Right hindlimb (tissue), 1 donor: ENCODE data around the gene KCNMA1.
"Not testable (repeated sequence)": the region's sequence is repeated elsewhere in the genome, so short reads cannot be mapped to it uniquely, and the experiment has no call there.

Source experiments
- DNase-seq: peaks from one replicate; pipeline ENCODE4 v3.0.0-alpha.2; 2018

KCNMA1 gene

DNA sequence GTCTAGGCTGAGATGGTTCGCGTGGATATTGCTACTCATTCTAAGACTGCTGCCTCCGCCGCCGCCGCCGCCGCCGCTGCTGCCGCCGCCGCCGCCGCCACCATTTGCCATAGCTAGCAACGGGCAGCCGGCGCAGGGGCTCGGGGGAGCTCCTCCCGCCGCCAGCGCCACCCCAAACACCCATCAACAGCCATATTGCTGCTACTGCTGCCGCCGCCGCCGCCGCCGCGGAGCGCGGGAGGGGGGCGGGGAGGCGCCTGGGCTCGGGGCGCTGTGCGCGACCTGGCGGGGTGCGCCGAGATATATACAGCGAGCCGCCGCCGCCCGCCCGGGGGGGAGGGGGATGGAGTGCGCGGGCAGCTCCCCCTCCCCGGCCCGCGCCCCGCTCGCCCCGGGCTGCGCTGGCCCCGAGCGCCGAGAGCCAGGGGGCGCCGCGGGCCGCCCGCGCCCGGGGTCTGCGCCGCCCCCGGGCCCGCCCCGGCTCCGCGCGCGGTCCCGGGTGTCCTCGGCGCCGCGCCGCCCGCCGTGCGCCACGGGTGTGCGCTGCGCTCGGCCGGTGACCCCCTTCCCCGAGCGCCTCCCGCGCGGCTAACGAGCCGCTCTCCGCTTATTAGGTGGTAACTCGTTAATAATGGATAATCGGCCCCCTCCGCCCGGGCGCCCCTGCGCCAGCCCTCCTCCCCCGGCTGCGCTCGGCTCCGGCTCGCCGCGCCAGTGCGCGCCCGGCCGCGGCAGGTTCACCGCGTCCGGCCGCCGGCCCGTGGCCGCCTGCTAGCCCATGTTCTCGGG, at the start of gene KCNMA1:
Gene KCNMA1, minus strand, starts transcription at position 277 of the 789 bp plus-strand sequence.
- peak; percentile 73 for DNase-seq

DNA sequence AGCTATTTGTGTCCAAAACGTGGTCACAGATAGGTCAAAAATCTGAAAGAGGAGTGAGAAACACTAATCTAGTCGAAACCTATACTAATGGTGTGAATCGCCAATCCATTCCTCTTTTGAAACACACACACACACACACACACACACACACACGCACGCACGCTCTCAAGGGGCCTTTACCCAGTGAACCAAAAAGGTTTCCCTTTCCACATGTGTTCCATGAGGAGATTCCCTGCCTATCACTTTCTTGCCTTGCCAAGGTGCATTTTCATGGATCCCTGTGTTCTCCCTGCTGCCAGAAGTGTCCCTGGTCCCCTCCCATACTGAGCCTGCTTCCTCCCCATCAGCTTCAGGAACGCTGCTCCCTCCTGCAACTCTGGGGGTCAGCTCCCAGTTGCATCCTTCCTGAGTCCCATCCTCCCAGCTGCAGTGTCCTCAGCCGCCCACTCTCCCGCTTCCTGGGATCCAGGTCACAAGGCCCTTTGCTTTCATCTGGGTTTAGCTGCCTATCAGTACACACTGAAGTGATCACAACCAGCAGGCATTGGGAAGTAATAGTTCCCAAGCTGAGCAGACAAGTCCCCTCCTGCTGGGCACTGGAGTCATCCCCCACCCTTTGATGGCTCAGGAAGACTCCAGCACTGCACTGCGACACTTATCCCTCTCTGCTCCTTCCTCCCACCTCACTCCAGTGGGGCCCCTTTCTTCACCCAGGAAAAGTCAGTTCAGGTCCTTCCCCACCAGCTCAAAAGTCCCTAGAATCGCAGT, 49.2 kb upstream of the KCNMA1 start:
- DNase-seq: no peak

DNA sequence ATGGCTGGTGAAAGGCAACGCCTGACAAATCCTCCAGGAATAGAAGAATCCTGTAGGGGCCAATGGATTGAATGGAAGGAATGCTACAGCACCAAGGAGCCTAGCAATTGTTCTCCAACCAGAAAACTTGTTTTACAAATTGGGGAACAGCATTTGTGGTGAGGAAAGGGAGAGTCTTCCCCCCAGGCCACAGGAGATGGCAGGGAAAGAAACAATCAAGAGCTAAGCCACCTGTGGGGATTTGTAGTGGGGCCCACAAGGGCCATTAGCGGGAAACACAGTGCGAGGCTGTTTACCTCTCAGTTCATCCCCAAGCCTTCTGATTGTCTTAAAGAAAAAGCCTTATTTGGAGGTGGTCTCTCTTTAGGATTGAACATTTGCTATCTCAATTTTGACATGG, 48.5 kb upstream of the KCNMA1 start:
- no peak for DNase-seq

DNA sequence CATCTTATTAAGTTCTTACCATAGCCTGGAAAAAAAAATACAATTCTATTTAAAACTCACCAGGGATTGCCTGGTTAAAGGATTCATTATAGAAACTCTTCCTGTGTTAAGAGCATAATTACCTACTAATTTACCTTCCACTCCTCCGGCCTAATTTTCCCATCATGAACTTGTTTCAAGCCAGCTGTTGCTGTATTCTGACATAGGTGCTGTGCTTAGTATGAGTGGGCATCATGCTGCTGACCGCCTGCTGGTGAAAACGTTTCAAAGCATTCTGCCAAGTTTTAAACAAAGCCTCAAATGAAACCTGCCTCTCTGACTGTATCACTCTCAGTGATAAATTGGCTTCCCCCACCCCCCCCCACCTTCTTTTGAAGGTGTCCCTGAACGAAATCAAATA, 47.8 kb upstream of the KCNMA1 start:
- DNase-seq: no peak

DNA sequence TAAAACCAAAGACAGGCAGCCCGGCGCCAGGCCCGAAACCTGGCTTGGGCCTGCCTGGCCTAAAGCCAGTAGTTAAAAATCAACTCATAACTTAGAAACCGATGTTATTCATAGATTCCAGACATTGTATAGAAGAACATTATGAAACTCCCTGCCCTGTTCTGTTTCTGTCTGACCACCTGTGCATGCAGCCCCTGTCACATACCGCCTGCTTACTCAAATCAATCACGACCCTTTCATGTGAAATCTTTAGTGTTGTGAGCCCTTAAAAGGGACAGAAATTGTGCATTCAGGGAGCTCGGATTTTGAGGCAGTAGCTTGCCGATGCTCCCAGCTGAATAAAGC, 45.5 kb upstream of the KCNMA1 start:
- DNase-seq: not testable (repeated sequence)

DNA sequence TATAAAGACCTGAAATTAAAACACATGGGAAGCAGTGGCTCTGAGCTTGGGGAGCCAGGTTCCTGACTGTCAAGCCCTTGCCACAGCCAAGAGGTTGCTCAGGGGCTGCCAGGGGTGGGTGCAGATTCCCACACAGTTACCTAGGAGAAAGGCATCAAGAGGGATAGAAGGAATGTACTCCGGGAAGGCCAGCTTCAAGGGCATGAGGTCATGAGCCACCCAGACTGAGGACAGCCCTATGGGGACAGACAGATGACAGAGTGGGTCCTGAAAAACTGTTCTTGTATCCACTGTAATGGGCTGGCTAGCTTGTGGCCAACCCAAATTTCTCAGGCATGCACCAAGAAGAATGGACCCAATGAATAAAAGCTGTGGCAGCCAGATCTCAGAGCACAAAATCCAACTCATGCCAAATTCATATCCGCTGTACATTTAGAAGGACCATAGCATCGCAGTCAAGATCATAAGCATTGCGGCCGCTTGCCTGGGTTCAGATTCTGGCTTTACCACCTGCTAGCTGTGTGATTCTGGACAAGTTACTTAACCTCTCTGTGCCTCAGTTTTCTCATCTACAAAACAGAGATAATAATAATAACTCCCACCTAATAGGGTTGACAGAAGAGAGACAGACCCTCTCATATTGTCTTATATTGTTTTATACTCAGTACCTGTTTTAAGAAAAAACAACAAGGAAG, 44.9 kb upstream of the KCNMA1 start:
- no peak for DNase-seq

DNA sequence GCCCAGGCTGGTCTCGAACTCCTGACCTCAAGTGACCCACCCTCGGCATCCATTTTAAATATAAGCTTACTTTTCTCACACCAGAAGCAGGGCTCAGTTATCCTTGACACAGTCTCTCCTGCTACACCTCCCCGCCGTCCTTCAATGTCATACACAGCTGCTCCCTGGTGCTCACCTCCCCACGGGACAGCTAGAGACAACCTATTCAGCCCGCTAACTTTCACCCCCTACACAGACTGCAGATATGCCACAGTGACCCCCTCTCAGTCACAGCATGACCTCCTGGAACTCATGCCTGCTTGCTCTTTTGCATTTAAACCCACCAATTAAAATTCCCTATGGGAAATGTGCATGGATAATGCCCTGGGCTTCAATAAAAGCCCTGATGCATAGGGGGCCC, 44.2 kb upstream of the KCNMA1 start:
- DNase-seq: no peak

DNA sequence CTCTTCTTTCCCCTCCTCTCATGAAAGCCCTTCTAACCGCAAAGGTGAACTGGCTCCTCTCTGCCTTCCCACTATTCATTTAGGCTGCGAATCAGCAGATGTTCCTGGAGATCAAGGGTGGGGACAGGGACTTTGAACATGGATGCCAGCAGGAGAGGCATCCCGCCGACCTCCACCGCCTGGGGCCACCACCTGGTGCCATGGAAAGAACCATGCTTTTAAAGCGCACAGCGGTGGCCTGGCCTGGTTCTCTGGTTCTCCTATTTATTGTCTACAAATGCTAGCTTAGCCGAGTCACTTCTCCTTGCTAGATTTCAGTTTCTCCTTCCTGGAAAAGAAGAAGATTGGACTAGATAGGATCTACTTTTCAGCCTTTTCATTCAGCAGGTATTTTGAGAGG, 43.2 kb upstream of the KCNMA1 start:
- DNase-seq: no peak

DNA sequence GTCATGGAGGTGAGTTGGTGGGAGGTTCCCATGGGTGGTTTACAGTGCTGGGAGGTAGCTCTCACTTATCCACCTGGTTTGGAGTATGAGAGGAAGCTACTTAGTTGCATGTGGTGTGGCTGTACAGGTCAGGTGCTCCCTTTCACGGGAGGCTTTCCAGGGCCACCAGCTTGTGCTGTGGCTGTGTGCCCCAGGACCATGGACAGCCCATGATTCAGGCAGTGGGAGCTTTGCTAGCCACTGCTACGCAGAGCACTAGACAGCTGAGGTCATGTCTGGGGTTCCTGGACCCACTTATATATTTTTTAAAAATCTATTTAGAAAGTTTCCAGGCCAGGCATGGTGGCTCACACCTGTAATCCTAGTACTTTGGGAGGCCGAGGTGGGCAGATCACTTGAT, 42.5 kb upstream of the KCNMA1 start:
- no peak for DNase-seq

DNA sequence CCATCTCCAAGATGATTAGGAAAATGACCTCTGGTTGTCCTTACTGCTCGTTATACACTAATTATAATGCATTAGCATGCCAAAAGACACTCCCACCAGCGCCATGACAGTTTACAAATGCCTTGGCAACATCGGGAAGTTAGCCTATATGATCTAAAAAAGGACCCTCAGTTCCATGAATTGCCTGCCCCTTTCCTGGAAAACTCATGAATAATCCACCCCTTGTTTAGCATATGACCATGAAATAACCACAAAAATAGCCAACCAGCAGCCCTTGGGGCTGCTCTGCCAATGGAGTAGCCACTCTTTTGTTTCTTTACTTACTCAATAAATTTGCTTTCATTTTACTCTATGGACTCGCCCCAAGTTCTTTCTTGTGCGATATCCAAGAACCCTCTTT, 41.6 kb upstream of the KCNMA1 start:
- no peak for DNase-seq

DNA sequence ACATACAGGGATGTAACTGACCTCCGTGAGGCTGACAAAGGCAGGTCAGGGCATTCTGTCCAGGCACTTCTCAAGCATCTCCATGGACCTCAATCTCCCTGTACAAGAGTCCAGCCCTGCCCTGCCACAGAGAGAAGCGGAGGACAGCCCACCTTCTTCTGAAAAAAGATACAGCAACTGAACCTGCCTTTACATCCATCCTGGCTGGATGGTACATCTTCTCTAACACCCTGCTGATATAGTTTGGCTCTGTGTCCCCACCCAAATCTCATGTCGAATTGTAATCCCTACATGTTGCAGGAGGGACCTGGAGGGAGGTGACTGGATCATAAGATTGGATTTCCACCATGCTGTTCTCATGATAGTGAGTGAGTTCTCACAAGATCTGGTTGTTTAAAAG, 40.5 kb upstream of the KCNMA1 start:
- no peak for DNase-seq

DNA sequence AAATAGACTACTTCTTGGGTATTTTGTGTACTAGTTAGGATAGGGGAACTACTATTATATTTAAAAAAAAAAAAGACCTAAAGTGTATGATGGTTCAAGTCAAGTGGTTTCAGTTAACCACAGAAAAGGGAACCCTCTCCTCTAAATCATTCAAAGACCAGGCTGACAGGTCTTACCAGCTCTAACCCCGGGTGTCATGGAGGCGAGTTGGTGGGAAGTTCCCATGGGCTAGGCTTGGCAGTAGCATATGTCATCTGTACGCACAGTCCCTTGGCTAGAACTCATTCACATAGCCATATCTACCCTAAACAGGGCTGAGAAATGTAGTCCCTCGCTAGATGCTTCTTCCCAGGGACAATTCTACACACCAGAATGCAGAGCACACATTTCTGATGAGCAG, 37.7 kb upstream of the KCNMA1 start:
- DNase-seq: no peak

DNA sequence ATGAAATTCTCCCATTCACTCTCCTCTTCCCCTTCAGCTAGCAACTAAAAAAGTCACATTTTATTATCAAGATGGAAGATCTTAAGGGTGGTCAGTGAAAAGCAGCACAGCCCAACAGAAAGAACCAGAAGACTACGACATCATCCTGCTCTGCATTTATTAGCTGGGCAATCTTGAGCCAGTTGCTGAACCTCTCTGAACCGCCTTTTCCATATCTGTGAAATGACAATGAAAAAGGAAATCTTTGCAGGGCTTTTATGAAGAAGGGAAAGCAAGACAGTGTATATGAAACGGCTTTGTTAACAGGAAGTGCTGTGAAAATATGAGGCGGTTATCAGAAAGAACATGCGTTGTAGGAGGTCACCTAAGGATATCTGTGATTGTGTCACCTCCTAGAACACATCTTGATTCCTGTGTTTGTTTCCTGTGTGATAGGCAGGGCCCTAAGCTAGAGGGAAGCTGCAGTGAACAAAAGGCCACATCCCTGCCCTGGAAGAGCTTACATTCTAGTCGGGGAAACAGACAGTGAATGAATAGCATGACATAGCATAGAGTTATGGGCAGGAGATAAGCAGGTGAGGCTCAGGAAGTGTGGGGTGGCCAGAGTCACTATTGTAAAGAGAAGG, 36.0 kb upstream of the KCNMA1 start:
- no peak for DNase-seq

DNA sequence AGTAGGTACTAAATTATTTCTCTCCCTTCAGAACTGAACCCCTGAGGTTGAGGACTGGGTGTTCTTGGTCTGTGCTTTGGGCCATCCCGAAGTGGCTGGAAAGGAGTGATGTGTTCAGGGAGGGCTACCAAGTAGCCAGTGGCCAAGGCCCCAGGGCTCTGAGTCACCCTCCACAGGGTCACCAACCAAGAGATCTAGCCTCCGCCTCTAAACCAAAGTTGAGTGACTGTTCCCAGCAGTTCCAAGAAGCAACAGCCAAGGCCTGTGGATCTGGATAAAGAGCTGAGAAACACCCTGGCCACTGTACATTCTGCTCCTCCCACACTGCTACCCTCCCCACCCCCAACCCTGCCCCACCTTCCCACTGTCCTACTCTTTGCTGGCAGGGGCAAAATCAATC, 35.5 kb upstream of the KCNMA1 start:
- no peak for DNase-seq

DNA sequence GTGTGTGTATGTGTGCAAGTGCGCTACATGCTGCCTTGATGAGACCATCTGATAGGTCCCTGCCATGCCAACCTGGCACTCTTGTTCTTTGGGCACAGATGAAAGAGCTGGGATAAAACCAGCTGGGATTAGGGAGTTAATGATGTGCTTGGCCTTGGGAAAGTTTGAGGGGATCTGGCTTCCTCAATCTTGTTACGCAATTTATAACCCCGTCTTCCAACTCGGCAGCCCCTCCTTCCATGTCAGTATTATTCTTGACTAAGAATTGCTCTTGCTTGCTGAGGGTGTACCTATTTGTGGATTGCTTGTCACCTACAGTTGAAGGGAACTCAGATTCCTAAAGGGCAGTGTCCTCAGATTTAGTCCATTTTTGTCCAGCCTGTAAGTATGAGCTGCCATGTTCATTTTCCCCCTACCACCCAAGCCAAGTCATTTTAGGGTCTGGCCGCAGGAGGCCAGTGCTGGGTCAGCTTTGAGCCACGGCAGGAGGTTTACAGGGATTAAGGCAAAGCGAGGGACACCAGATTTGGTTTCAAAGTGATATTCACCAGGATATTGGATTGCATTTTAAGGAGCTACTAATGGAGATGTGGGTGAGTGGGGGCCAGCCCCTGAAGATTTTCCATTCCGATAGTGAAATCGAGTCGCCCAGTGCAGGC, 34.1 kb upstream of the KCNMA1 start:
- no peak for DNase-seq

DNA sequence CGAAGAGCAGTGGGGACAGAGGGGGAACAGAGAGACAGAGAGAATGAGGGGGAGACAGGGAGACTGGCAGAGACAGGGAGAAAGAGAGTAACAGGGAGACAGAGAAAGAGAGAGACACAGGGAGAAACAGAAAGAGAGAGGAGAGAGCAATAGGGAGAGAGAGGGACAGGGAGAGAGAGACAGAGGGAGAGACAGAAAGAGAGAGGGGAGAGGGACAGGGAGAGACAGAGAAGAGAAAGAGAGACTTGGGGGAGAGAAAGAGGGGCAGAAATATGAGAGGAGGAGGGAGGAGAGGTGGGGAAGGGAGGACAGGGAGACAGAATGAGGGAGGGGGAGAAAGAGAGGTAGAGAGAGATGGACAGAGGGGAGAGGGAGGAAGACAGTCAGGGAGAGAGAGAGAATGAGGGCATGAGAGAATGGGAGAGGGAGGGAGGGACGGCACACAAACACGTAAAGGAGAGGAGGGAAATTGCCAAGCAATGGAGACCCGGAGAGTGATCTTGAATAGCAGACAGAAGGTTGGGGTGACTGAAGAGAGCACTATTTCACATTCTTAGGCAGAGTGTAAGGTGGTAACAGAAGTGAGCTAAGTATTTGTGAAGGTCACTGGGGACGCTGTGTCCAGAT, 33.3 kb upstream of the KCNMA1 start:
- no peak for DNase-seq

DNA sequence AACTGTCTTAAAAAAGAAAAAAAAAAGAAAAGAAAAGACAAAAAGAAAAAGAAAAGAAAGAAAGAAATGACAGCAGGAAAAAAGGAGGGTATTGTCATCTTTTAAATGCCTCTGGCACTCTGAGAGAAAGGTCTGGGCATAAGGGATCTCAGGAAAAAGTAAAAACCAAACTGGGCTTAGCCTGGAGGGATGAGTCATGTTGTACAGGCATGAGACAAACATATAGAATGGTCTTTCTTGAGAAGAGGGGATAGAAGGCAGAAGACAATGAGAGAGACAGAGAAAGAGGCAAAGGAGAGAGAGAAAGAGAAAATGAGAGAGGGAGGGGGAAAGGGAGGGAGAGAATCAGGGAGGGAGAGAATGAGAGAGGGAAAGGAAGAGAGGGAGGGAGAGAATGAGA, 32.3 kb upstream of the KCNMA1 start:
- DNase-seq: no peak

DNA sequence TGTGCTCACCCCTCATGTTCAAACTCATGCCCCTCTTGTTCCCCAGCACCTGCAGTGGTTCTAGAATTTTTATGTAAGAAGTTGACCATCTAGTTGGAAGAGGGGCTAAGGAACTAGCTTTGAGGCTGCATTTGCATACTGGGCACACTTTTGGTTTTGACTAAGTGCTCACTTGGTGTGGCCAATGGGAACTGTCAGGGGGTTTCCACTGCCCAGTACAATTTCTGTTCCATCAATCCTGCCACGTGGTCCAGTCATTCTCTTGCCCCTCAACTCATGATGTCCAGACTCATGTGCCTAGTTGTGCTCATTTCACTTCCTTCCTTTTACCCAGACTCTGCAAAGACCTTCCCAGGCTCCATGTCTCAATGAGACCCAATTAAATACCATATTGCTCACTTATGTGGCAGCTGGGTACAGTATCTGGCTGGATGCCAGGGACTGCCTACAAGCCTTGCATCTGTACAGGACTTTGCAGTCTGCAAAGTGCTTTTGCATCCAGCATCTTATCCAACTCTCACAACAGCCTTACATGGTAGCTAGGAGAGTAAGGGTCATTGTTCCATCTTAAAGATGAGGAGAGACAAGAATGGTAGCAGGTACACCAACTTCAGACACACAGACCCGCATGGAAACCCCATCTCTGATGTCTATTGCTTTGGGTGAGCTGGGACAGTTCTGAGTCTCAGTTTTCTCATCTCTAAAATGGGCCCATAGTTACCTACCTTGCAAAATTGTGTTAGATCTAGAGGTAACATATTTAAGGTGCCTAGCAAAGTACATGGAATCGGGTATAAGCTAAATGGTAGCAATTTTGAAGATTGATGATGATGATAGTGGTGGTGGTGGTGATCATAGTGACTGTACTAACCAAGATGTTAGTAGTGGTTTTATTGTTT, 30.1 kb upstream of the KCNMA1 start:
- DNase-seq: no peak

DNA sequence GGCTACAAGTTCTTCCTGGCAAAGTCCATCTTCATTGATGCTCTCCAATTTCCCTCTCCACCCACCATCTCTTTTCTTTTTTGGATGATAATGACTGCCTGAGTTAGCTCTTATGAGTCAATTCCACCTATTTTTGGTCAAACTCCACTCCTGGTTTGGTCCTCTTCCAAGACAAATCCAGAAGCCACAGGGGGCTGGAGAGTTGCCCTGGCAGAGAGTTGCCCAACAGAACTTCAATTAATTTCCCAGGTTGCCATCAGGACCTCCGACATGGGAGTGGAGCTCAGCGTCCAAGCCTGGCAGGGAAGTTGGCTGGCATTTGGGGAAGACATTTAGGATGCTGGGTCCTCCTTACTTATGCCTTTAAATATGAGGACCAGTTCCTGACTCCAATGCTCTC, 29.2 kb upstream of the KCNMA1 start:
- no peak for DNase-seq

DNA sequence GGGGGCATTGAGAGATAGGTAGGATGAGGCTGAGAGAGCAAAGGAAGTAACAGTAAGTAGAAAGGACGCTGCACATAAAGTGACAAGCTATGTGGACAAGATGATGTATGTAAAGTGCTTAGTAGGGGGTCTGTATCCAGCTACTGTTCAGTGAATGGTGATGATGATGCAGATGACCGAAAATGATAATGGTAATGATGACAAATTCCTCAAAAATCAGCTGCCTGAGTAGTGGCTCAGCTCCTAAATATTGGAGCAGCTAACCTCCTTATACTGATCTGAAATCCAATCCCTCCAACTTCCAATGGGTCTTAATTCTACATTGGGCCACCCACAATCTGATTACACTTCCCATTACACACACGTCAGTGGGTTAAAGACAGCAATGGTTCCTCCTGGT, 27.1 kb upstream of the KCNMA1 start:
- DNase-seq: no peak

DNA sequence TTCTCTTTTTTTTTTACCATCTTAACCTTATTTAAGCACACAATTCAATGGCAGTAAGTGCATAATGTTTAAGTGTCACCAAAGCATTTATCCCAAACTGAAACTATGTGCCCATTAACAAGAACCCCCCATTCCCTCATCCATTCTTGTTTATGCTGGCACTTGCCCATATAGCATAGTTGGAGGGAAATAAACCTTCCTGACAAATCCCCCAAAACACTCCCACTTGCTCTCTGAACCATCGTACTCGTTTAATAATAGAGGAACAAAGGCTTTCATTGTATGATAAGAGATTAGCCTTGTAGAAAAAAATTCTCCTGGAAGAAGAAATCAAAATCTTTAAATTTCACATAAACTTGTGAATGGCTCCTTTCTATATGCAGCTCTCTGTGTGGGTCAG, 26.4 kb upstream of the KCNMA1 start:
- no peak for DNase-seq
